Skin of body (tissue), 2 donors: ENCODE results near the gene FAM81A. TPM values are rescaled to one million over a fixed set of nuclear protein-coding genes. Genes with fewer than 3 reads are reported as not detected.

ENCODE experiments used
- DNase-seq: peaks from one replicate; lab custom pipeline; 2025; lab: John Stamatoyannopoulos, UW
- total RNA-seq: library from RNA; depleted of rRNA; stranded (reverse); fragments of >200 nt; gene quantifications from one replicate; pipeline ENCODE4 v1.2.3, GENCODE V29; 2014

Gene FAM81A
- total RNA-seq, 1 donor from 2014 or later, result 0.39 TPM

DNA sequence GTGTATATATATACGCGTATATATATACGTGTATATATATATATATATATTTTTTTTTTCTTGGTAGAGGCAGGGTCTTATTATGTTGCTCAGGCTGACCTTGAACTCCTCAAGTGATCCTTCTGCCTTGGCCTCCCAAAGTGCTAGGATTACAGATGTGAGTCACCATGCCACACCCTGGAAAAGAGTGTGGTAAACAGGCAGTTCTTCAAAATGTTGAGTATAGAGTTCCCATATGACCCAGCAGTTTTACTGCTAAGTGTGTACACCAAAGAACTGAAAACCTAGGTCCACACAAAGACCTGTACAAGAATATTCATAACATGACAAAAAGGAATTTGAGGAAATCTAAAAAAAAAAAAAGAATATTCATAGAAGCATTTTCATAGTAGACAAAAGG is 101.8 kb downstream of the FAM81A start:
- no peak for DNase-seq

DNA sequence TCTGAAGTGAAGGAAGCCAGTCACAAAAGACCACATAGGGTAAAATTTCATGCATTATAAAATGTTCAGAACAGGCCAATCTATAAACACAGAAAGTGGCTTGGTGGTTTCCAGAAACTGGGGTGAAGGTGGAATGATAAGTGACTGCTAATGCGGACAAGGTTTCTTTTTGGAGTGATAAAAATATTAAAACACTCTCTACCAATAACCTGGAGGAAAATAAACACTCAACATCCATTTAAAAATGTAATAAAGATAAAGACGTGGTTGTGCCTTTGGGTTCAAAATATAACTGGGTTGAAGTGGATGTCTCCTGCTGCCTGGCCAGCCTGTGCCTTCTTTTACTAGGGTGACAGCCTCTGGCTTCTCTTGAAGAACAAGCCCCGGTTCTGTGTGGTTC is 102.7 kb downstream of the FAM81A start:
- no peak for DNase-seq

DNA sequence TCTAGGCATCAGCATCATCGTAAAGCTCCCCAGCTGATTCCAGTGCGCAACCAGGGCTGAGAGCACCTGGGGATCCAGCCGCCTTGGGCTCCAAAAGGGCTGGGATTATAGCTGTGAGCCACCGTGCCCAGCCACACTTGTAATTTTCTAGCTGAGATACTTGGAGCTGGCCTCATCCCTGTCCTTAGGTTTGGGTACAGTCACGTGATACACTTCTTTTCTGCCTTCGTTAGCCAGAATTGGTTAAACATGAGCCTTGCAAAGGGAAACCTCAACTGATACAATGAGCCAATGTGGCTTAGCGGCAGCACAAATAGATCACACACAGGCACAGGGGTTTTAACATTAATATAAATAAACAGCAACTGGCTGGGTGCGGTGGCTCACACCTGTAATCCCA is 103.8 kb downstream of the FAM81A start:
- no peak for DNase-seq

DNA sequence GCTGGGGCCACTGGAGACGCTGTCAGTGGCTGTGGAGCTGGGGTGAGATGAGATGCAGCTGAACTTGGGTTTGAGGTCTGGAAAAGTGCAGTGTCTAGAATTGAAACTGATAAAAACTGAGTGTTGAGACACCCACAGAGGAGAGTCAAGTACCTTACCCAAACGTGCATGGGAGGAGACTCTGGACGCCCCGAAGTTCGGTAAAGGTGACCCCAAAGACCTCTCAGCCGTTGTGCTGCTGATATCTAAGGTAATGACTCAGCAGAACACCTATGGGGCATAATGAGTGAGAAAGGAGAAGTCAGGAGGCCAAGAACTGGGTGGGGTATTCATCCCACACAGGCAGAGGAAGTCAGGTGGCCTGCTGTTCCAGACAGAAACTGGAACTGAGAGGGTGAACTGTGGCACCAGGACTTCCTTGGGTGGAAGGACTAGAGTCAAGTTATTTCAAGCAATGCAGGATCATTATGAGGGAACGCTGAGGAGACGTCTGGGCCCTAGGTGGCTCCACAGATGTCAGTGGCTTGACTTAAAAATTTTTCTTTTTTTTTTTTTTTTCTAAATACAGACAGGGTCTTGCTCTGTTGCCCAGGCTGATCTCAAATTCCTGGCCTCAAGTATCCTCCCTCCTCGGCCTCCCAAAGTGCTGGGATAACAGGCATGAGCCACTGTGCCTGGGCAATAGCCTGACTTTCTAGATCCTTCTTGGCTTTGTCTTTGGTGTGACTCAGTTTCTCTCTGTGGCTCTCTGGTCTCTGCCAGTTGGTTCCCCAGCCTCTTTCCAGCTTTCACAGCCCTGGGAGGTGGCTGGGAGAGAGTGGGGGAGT is 105.9 kb downstream of the FAM81A start:
- DNase-seq, result no peak

DNA sequence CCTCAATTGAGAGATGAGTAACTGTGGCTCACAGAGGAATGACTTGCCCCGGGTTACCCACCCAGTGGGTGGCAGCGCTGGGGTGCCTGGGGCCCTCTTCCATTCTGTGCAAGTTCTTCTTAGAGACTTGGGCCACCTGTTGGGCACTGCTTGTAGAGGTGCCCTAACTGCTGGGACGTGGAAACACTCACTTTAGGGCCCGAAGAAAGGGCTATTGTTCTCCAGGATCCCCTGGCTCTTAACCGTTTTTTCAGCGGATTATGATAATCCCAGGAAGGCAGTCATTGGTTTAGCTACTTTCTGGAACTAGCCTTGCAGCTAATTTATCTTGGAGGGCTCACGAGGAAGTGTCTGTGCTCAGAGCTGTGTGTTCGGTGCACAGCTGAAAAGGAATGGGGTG is 107.6 kb downstream of the FAM81A start:
- DNase-seq, result no peak

DNA sequence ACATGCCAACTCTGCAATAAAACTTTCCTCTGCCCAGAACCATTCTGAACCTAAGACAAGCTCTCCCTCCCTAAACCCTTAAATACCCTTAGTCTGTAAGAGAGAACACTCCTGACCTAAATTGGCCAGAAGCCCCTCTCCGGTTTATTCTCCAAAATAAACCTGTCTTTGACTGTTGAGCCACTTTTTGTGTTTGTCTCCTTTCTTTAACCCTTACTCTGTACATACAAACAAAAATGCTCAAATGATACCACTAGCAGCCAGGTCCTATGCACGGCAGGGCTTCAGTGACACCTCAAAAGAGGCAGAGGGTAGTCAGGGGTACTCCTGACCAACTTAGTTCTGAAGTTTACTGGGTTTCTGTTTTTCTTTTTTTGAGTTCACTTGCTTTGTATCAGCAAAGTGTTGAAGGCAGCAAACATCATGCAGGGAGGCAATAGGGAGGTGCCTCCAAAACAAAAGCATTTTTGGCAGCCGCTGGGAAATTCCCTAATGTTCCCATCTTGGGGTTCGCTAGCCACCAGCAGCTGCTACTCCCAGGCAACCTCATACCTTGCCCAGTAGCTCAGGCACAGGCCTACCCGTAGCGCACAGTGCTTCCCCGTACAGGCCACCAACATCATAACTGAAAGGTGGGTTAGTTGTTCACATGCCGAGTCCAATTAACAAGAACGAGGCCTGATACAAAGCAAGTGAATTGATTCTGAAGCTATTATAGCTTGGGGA is 110.7 kb downstream of the FAM81A start:
- no peak for DNase-seq

DNA sequence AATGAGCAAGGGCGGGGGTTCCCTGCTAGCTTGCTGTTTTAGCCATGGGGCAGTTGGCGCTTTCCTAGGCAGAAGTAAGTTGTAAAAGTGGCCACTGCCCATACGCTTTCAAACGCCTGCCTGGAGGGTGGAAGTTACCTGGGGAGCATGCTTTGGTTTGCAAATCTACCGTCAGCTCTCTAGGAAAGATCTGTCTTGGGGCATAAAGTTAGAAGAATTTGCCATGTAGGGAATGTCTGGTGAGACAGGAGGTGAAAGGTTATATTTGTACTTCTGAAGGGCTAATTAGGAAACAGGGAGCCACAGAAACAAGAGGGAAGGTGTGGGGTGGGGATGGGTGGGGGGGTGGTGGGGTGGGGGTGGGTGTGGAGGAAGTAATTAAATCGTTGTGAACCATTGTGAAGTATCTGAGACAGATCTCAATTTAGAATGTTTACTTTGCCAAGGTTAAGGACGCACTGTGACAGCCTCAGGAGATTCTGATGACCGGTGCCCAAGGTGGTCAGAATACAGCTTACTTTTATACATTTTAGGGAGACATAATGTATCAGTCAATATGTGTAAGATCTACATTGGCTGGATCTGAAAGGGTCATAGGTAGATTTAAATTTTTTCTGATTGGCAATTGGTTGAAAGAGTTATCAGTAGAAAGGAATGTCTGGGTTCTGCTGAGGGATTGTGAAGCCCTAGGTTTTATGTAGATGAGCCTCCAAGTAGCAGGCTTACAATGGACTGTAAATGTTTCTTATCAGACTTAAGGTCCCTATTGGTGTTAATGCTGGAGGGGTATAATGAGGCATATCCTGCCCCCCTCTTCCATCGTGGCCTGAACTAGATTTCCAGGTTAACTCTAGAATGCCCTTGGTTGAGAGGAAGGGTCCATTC is 111.6 kb downstream of the FAM81A start:
- DNase-seq, result no peak

DNA sequence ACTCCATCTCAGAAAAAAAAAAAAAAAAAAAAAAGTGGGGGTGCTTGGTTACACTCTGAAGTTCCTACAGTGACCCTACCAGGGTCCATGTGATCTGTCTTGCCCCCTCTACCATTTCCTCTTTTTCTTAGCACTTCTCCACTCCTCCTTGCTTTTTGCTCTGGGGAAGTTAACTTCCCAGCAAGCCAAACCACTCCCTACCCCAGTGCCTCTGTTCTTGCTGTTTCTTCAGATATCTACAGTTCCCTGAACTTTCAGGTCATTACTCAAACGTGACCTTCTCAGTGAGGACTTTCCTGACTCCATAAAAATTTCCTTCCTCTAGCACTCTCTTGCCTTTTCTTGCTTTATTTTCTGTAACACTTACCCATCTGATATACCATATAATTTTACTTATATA is 112.5 kb downstream of the FAM81A start:
- no peak for DNase-seq

DNA sequence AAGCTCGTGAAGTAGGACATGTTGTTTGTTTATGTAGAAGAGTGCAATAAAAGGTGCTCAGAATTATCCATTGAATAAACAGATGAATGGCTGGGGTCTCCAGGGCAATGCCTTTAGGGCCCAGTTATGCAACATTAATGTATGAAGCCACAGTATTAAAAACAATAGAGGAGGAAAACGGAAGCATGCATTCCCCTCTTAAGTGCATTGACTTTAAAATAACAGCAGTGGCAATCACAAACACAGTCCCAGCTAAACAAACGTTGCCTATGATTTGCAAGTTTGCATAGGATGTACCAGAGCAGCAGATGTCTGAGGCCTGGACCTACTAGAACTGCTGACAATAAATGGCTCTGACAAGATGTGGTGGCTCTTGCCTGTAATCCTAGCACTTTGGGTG is 113.0 kb downstream of the FAM81A start:
- no peak for DNase-seq

DNA sequence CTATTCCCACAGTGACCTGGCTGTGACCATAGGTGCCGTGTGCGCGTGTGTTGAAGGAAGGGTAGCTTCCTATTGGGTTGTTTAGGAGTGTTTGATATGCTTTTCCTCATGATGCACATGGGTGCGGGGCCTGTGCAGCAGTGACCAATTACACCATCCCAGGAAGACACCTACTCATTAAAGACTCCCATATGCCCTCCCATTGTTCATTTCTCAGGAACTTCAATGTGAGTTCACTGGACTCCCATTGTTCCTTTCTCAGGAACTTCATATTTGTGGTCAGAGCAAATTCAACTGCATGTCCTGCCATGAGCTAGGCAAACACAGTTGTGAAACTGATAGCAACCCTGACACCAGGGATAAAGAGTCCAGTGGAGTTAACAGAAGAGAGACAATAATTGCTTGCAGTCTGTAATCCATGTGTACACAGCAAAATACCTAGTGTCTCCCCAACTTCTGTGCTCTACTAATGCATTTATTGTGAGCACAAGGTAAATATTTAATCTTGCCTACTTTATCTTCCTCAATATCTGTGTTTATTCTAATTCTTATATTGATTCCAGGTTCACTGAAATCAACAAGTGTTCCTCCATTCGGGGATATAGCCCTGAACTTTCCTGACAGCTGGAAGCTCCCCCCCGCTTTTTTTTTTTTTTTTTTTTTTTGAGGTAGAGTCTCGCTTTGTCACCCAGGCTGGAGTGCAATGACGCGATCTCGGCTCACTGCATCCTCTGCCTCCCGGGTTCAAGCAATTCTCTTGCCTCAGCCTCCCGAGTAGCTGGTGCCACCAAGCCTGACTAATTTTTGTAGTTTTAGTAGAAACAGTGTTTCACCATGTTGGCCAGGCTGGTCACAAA is 116.1 kb downstream of the FAM81A start:
- DNase-seq, result no peak

DNA sequence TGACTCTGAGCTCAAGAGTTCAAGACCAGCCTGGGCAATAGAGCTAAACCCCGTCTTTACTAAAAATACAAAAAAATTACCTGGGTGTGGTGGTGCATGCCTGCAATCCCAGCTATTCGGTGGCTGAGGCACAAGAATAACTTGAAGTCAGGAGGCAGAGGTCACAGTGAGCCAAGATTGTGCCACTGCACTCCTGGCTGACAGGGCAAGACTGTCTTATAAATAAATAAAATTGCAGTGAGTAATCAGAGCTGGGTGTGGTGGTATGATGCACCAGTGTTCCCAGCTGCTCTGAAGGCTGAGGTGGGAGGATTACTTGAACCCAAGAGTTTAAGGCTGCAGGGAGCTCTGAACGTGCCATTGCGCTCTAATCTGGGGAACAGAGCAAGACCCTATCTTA is 117.7 kb downstream of the FAM81A start:
- no peak for DNase-seq

DNA sequence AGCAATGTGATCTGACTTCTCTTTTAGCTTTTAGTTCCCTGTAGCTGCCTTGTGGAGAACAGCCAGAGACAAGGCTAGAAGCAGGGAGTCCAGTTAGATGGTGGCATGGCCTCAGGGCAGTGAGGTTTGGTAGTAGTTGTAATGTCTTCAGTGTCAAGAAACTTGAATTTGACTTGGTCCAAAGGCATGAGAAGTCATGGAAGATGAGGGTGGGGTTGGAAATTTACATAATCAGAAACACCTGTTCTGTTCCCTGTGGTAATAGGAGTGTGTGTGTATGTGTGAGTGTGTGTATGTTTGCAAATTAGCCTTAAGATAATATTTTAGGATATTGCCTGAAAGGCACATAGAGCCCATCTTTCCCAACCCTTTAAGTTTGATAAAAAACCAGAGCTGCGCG is 118.4 kb downstream of the FAM81A start:
- no peak for DNase-seq

DNA sequence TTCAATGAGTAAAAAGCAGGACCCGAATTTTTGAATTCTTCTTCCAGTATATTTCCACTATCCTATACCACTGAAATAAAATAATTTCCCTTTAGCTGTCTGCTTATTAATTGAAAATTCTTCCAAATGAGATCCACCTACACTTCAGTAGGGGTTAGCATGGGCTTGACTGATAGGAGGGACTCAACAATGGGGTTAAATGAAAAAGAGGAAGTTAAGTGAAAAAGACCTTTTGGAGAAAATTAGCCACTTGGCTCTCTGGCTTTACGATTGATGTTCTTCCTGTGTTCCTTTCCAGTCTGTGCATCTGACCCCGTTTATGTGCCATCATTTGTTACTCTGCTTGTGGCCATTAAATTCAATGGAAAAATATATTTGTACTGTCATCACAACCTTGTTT is 119.6 kb downstream of the FAM81A start:
- DNase-seq, result no peak

DNA sequence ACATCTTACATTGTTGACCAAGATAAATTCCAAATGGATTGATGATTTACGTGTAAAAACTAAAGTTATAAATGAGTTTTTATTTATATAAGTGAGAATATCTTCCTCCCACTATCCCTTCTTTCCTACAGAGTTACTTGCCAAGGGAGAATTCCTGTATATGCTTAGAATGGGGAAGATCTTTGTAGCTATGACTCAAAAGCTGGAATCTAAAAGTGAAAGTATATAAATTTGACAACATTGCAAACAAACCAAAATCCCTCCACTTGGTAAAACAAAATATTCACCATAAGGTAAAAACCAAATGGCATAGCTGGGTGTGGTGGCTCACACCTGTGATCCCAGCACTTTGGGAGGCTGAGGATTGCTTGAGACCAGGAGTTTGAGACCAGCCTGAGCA is 120.9 kb downstream of the FAM81A start:
- no peak for DNase-seq

DNA sequence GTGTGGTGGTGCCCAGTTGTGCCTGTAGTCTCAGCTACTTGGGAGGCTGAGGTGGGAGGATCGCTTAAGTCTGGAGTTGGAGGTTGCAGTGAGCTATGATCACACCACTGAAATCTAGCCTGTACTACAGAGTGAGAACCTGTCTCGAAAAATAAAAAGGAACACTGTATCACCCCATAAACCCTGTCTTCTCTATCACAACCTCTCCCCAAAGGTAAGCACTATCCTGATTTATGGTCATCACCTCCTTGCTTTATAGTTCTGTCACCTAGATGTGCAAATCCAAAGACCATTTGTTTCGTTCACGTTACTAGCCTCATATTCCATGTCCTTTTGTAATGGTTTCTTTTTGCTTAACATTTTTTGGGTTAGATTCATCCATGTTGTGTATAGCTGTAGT is 123.6 kb downstream of the FAM81A start:
- DNase-seq, result no peak

DNA sequence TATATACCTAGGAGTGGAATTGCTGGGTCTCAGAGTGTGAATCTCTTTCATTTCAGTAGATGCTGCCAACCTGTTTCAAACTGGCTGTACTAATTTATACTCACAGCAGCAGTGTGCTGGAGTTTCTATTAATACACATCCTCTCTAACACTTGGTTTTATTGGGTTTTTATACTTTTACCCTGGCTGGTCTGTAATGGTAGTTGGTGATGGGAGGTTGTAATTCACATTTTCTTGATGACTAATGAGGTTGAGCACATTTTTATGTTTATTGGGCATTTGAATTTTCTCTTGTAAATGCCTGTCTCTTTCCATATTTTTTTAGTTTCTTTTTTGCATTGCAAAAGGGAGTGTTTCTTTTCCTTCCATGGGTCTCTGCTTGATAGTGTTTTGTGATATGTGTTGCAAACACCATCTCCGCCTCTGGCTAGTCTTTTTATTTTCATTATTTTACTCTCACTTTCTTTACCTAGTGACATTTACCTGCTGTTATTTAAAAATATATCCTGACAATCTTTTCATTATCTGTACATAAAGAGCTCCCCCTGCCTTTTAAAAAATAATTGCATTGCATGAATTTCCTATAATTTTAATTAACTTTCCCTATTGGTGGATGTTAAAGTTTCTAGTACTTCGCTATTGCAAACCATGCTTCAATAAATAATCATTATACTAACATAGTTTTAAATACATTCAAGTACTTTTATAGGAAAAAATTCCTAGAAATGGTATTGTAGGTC is 124.6 kb downstream of the FAM81A start:
- DNase-seq, result no peak

DNA sequence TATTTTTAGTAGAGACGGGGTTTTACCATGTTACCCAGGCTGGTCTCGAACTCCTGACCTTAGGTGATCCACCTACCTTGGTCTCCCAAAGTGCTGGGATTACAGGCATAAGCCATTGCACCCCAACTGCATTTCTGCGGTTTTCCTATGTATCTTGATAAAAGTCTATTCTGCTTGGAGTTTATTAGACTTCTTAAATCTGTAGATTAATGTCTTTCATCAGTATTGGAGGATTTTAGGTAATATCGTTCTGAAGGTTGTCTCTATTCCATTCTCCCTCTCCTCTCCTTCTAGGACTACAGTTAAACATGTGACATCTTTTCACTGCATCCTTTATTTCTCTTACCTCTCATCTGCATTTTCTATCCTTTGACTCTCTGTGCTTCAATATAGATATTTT is 127.3 kb downstream of the FAM81A start:
- no peak for DNase-seq

DNA sequence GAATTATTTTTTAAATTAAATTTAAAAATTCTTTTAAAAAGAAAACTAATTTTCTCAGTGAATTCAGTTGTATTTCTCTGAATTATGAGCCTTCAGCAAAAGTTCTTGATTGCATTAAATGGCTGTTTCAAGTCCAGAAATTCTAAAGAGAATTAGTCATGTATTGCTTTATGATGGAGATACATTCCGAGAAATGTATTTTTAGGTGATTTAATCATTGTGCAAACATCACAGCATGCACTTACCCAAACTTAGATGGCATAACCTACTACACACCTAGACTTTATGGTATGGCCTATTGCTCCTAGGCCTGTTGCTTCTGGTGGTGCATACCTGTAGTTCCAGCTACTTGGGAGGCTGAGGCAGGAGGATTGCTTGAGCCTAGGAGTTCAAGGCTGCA is 129.3 kb downstream of the FAM81A start:
- DNase-seq, result no peak

DNA sequence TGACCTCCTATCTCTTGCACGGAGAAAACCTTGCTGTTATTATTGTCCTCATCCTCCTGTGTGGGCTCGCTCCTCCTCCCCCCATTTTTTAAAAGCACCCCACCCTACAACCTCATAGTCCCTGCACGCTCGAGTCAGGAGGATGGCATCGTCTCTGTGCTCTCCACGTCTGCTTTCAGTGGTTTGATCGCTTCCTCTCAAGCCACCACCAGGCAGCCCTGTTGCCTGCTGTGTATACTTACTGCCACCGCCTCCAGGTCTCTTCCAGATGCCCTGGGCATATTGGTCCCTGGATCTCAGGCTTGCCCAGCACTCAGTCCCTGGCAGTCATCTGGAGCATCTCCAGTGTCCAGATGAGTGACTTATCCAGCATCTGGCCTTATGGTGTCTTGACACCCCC is 131.5 kb downstream of the FAM81A start:
- DNase-seq, result no peak

DNA sequence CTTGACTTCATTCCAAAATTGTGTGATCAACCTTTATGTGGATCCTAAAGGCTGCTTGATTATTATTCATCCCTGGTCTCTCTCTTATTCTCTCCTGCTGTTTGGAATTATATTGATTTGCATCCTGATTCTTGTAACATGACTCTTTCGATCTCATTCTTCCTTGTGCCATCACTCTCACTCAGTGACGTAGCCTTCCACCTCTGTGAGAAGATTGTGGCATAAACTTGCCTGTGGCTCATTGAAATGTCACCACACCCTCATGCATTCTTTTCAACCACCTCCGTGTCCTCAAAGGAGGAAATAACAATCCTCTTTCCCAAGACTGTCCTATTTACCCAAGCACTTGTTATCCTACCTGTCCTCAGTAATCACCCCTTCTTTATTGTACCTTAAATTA is 132.3 kb downstream of the FAM81A start:
- DNase-seq, result no peak
